HCT116 (cell line): Measurements from ENCODE around the gene PDGFD. TPM values are rescaled to one million over a fixed set of nuclear protein-coding genes. Genes with fewer than 3 reads are reported as not detected.

Experiments
- ATAC-seq: fragments of 200-7000 bp; cut with Tn5 transposase; 2 replicates; pipeline ENCODE4 v1.9.1; 2020; ENCODE audit warnings: mild to moderate bottlenecking, moderate library complexity
- BruUV-seq: library from RNA; stranded (reverse); fragments of 400-500 nt; replicated peaks from 2 replicates; lab custom pipeline; 2021; lab: Mats Ljungman, UMichigan
- CTCF ChIA-PET: fragments of 300-600 bp; sonication (Branson Sonifier 250); formaldehyde crosslinking; loops from one replicate; lab custom pipeline; 2021; ENCODE audit warnings: antibody characterized with exemption; lab: Charles Lee
- POLR2A ChIA-PET: fragments of 300-600, 350-600 bp; sonication (Branson Sonifier 250); formaldehyde crosslinking; loops from one replicate; lab custom pipeline; 2021; ENCODE audit warnings: antibody characterized with exemption; lab: Charles Lee
- RAD21 ChIA-PET, 2 experiments: fragments of 300-600 bp; sonication (Branson Sonifier 250); formaldehyde crosslinking; loops; one replicate each; lab custom pipeline; 2023; ENCODE audit warnings: low total read pairs in 2 of 2; ENCODE audit not compliant: uncharacterized antibody in 2 of 2, unreplicated experiment in 2 of 2, low non-redundant PET in 1 of 2; lab: Charles Lee
- DNase-seq: peaks from one replicate; pipeline ENCODE4 v3.0.0-alpha.2; 2010; ENCODE audit warnings: low read depth, low spot score
- H2AFZ ChIP-seq: fragments of 200-600 bp; shearing (Covaris generic), sonication (generic); 2 replicates; pipeline ENCODE4 v1.6.1; 2017; ENCODE audit warnings: low read depth, mixed run types, mixed read lengths, antibody characterized with exemption, low read length; ENCODE audit not compliant: poor library complexity, severe bottlenecking
- H3K27ac ChIP-seq: 2 replicates; pipeline ENCODE4 v1.5.1; 2012; ENCODE audit warnings: low read depth, low read length
- H3K27me3 ChIP-seq: fragments of 200-600 bp; sonication (generic); 2 replicates; pipeline ENCODE4 v1.6.1; 2016; ENCODE audit warnings: mixed run types, low read length, mixed read lengths; ENCODE audit not compliant: insufficient read depth
- H3K36me3 ChIP-seq, 2 experiments: fragments of 200-500 bp in 1 of 2; fragments of 200-600 bp in 1 of 2; sonication (Bioruptor generic) in 1 of 2; sonication (generic) in 1 of 2; 2 replicates each; pipeline versions ENCODE4 v1.5.1 to v1.6.1; 2014 to 2016; ENCODE audit warnings: low read length in 2 of 2, inconsistent platforms in 1 of 2, mixed read lengths in 1 of 2, mixed run types in 1 of 2; ENCODE audit not compliant: insufficient read depth in 2 of 2, control insufficient read depth in 1 of 2
- H3K4me1 ChIP-seq, 2 experiments: fragments of 200-600 bp in 1 of 2; sonication (generic) in 1 of 2; 2 replicates each; pipeline versions ENCODE4 v1.5.1 to v1.6.1; 2012 to 2017; ENCODE audit warnings: low read length in 2 of 2, inconsistent platforms in 1 of 2, mild to moderate bottlenecking in 1 of 2, mixed read lengths in 1 of 2, mixed run types in 1 of 2, moderate library complexity in 1 of 2; ENCODE audit not compliant: insufficient read depth in 2 of 2, control insufficient read depth in 1 of 2
- H3K4me2 ChIP-seq: fragments of 200-600 bp; sonication (generic); 2 replicates; pipeline ENCODE4 v1.6.1; 2017; ENCODE audit warnings: mixed run types, low read length, mixed read lengths
- H3K4me3 ChIP-seq, 2 experiments: fragments of 200-600 bp in 1 of 2; sonication (generic) in 1 of 2; replicated peaks in 1 of 2; 2 replicates each; pipeline ENCODE4 v1.5.1; 2011 to 2016; ENCODE audit warnings: low read length in 2 of 2, control low read depth in 1 of 2, low read depth in 1 of 2, mild to moderate bottlenecking in 1 of 2, mixed read lengths in 1 of 2, mixed run types in 1 of 2
- H3K79me2 ChIP-seq: fragments of 200-600 bp; sonication (generic); 2 replicates; pipeline ENCODE4 v1.6.1; 2017; ENCODE audit warnings: mild to moderate bottlenecking, mixed run types, low read length, moderate library complexity, mixed read lengths; ENCODE audit not compliant: insufficient read depth
- H3K9ac ChIP-seq: fragments of 200-600 bp; sonication (generic); 2 replicates; pipeline ENCODE4 v1.6.1; 2016; ENCODE audit warnings: low read length, mixed read lengths
- H3K9me2 ChIP-seq: fragments of 200-600 bp; sonication (generic), shearing (Covaris generic); 2 replicates; pipeline ENCODE4 v1.6.1; 2017; ENCODE audit warnings: mixed run types, mild to moderate bottlenecking, moderate library complexity; ENCODE audit not compliant: insufficient read depth
- H3K9me3 ChIP-seq, 2 experiments: fragments of 200-500 bp in 1 of 2; fragments of 200-600 bp in 1 of 2; sonication (Bioruptor generic) in 1 of 2; sonication (generic) in 1 of 2; 2 replicates each; pipeline ENCODE4 v1.6.1; 2014 to 2017; ENCODE audit warnings: low read length in 2 of 2, mixed read lengths in 2 of 2, inconsistent platforms in 1 of 2, low read depth in 1 of 2, mild to moderate bottlenecking in 1 of 2, mixed run types in 1 of 2, moderate library complexity in 1 of 2; ENCODE audit not compliant: control insufficient read depth in 1 of 2, insufficient read depth in 1 of 2
- H4K20me1 ChIP-seq: fragments of 200-600 bp; sonication (generic), shearing (Covaris generic); 2 replicates; pipeline ENCODE4 v1.6.1; 2017; ENCODE audit warnings: mixed run types, mild to moderate bottlenecking, moderate library complexity; ENCODE audit not compliant: insufficient read depth
- CBX3 ChIP-seq: IDR thresholded peaks from 2 replicates; pipeline ENCODE4 v1.6.1; 2012; ENCODE audit warnings: low read depth
- CTCF ChIP-seq, 3 experiments: fragments of 200-600 bp in 1 of 3; sonication (generic) in 1 of 3; IDR thresholded peaks in 2 of 3; conservative IDR thresholded peaks in 1 of 3; 2 replicates each; pipeline ENCODE4 v1.5.1; 2012 to 2017; ENCODE audit warnings: low read depth in 2 of 3, low read length in 2 of 3, antibody characterized with exemption in 1 of 3, borderline replicate concordance in 1 of 3, control low read depth in 1 of 3, mild to moderate bottlenecking in 1 of 3, mixed read lengths in 1 of 3, mixed run types in 1 of 3, moderate library complexity in 1 of 3; ENCODE audit not compliant: insufficient read depth in 1 of 3
- EGR1 ChIP-seq: IDR thresholded peaks from 2 replicates; pipeline ENCODE4 v1.6.1; 2012; ENCODE audit warnings: low read depth
- EZH2 ChIP-seq: fragments of 200-600 bp; sonication (generic); IDR thresholded peaks from 2 replicates; pipeline ENCODE4 v1.6.1; 2017; ENCODE audit warnings: antibody characterized with exemption, mixed run types
- RAD21 ChIP-seq: IDR thresholded peaks from 2 replicates; pipeline ENCODE4 v1.6.1; 2012; ENCODE audit warnings: low read depth, mild to moderate bottlenecking
- SIN3A ChIP-seq: IDR thresholded peaks from 2 replicates; pipeline ENCODE4 v1.6.1; 2012; ENCODE audit warnings: low read depth
- SP1 ChIP-seq: IDR thresholded peaks from 2 replicates; pipeline ENCODE4 v1.6.1; 2012; ENCODE audit warnings: low read depth
- TCF7L2 ChIP-seq: IDR thresholded peaks from 2 replicates; pipeline ENCODE4 v1.7.0; 2011; ENCODE audit warnings: borderline replicate concordance, inconsistent platforms; ENCODE audit not compliant: insufficient read depth, insufficient read length; ENCODE audit errors: extremely low read depth
- YY1 ChIP-seq: IDR thresholded peaks from 2 replicates; pipeline ENCODE4 v1.6.1; 2011; ENCODE audit warnings: low read length, low read depth, moderate library complexity, mild to moderate bottlenecking; ENCODE audit not compliant: insufficient replicate concordance; ENCODE audit errors: extremely low read depth
- intact Hi-C: fragments of 100-400 bp; cut with micrococcal nuclease; formaldehyde crosslinking; loops from 2 replicates; pipeline ENCODE4 v1.10.0; 2022
- total RNA-seq: library from RNA; stranded (reverse); gene quantifications from one replicate; pipeline ENCODE4 v1.2.1, GENCODE V29; 2021; ENCODE audit not compliant: unreplicated experiment
- TF ChIP-seq, protein P1 (sequence below): IDR thresholded peaks from 2 replicates; pipeline ENCODE4 v1.6.1; 2012; ENCODE audit warnings: low read depth
- TF ChIP-seq, protein P2 (sequence below): IDR thresholded peaks from 2 replicates; pipeline ENCODE4 v1.6.1; 2012

Gene PDGFD
- total RNA-seq, 1 experiment from 2014 or later = 0.34 TPM

GRCh38 chr11:103936059-103936458, 227.9 kb downstream of the PDGFD start:
- H3K4me2 ChIP-seq = no peak overlapping the region
- no peak overlapping the region for H3K4me3 ChIP-seq
- H4K20me1 ChIP-seq = no peaks in the 10 kb centered on the region
- H3K9me2 ChIP-seq = no peaks in the 10 kb centered on the region
- no peak overlapping the region for H2AFZ ChIP-seq
- H3K4me1 ChIP-seq = no peaks in the 10 kb centered on the region
- no peak overlapping the region for H3K27ac ChIP-seq
- intact Hi-C loops = no loop called here
- no peaks in the 10 kb centered on the region for H3K79me2 ChIP-seq
- ChIA-PET RAD21 (no interaction called here), POLR2A (no interaction called here), CTCF (no interaction called here)
- DNase-seq (no peak), ATAC-seq (no peak)
- no peaks in the 10 kb centered on the region for H3K27me3 ChIP-seq
- H3K9ac ChIP-seq = no peak overlapping the region
- H3K9me3 ChIP-seq = no peaks in the 10 kb centered on the region
- BruUV-seq = no TSS peak
- no peak for TF ChIP-seq RAD21
- TF ChIP-seq TCF7L2 = no peak
- TF ChIP-seq, protein P1, sequence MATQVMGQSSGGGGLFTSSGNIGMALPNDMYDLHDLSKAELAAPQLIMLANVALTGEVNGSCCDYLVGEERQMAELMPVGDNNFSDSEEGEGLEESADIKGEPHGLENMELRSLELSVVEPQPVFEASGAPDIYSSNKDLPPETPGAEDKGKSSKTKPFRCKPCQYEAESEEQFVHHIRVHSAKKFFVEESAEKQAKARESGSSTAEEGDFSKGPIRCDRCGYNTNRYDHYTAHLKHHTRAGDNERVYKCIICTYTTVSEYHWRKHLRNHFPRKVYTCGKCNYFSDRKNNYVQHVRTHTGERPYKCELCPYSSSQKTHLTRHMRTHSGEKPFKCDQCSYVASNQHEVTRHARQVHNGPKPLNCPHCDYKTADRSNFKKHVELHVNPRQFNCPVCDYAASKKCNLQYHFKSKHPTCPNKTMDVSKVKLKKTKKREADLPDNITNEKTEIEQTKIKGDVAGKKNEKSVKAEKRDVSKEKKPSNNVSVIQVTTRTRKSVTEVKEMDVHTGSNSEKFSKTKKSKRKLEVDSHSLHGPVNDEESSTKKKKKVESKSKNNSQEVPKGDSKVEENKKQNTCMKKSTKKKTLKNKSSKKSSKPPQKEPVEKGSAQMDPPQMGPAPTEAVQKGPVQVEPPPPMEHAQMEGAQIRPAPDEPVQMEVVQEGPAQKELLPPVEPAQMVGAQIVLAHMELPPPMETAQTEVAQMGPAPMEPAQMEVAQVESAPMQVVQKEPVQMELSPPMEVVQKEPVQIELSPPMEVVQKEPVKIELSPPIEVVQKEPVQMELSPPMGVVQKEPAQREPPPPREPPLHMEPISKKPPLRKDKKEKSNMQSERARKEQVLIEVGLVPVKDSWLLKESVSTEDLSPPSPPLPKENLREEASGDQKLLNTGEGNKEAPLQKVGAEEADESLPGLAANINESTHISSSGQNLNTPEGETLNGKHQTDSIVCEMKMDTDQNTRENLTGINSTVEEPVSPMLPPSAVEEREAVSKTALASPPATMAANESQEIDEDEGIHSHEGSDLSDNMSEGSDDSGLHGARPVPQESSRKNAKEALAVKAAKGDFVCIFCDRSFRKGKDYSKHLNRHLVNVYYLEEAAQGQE = no peak
- no peak for TF ChIP-seq SP1
- TF ChIP-seq EZH2 = no peak
- TF ChIP-seq EGR1 = no peak
- TF ChIP-seq YY1 = no peak
- TF ChIP-seq CTCF (IDR thresholded peaks at IDR 0.05 in 2 of 3, conservative IDR thresholded peaks at IDR 0.05 in 1 of 3; ENCODE audit: borderline replicate concordance in 1 of 3, insufficient read depth in 1 of 3, low read depth in 2 of 3, low read length in 2 of 3) = no peak
- TF ChIP-seq SIN3A = no peak
- no peak for TF ChIP-seq CBX3
- TF ChIP-seq, protein P2, sequence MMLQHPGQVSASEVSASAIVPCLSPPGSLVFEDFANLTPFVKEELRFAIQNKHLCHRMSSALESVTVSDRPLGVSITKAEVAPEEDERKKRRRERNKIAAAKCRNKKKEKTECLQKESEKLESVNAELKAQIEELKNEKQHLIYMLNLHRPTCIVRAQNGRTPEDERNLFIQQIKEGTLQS = no peak
- no peaks in the 10 kb centered on the region for H3K36me3 ChIP-seq
